IgD-negative memory B cell (primary cell): ENCODE data around the gene CYP2S1. TPM values are rescaled to one million over a fixed set of nuclear protein-coding genes. Genes with fewer than 3 reads are reported as not detected.
A peak's percentile ranks its signal among the peaks of the same experiment; 100 is the strongest.
"Not testable (repeated sequence)": the region's sequence is repeated elsewhere in the genome, so short reads cannot be mapped to it uniquely, and the experiment has no call there.

Source experiments
- H3K27ac Mint-ChIP-seq, 3 donors: one replicate each; pipeline ENCODE4 v1.8.0; 2020 to 2022; ENCODE audit warnings: mild to moderate bottlenecking in 3 of 3, mixed read lengths in 3 of 3, moderate library complexity in 1 of 3
- H3K27me3 Mint-ChIP-seq: one replicate; pipeline ENCODE4 v1.8.0; 2021; ENCODE audit warnings: mixed read lengths
- H3K36me3 Mint-ChIP-seq: one replicate; pipeline ENCODE4 v1.8.0; 2020; ENCODE audit warnings: mild to moderate bottlenecking, mixed read lengths
- H3K4me1 Mint-ChIP-seq, 3 donors: one replicate each; pipeline ENCODE4 v1.8.0; 2020 to 2022; ENCODE audit warnings: mixed read lengths in 3 of 3, mild to moderate bottlenecking in 1 of 3
- H3K4me3 Mint-ChIP-seq, 4 donors: one replicate each; pipeline ENCODE4 v1.8.0; 2020 to 2022; ENCODE audit warnings: mild to moderate bottlenecking in 4 of 4, mixed read lengths in 4 of 4, moderate library complexity in 3 of 4
- H3K9me3 Mint-ChIP-seq, 3 donors: one replicate each; pipeline ENCODE4 v1.8.0; 2020 to 2021; ENCODE audit warnings: mixed read lengths in 3 of 3, mild to moderate bottlenecking in 1 of 3
- polyA plus RNA-seq: library from polyadenylated mRNA; unstranded; fragments of 300-500 nt; fragmentation: Illumina TruSeq; gene quantifications from one replicate; pipeline ENCODE4 v1.2.3, GENCODE V29; 2021

Gene CYP2S1
- not detected for polyA plus RNA-seq

GRCh38 chr19:41192574-41193429, at the start of gene CYP2S1:
Gene CYP2S1, plus strand, starts transcription at chr19:41193219. Its CDS starts 46 bp downstream, at chr19:41193265.
- Mint-ChIP-seq H3K9me3 (no peaks in the 10 kb centered on the region), H3K36me3 (peaks cover 5% of the 10 kb centered on the region), H3K4me3 (peak within 1 kb of the TSS in 2 of 4 donors; percentile 32 to 41), H3K27me3 (peaks cover 35% of the 10 kb centered on the region), H3K27ac (no peak within 1 kb of the TSS), H3K4me1 (peaks cover 0 to 8% (median 2%) of the 10 kb centered on the region in 3 donors)

GRCh38 chr19:41144403-41144802, 48.6 kb upstream of the CYP2S1 start:
- H3K27ac Mint-ChIP-seq = no peak overlapping the region
- peaks cover 6% of the 10 kb centered on the region for H3K27me3 Mint-ChIP-seq
- peaks cover 0 to 2% (median 0%) of the 10 kb centered on the region in 3 donors for H3K4me1 Mint-ChIP-seq
- H3K4me3 Mint-ChIP-seq = no peak overlapping the region
- H3K36me3 Mint-ChIP-seq = no peaks in the 10 kb centered on the region
- H3K9me3 Mint-ChIP-seq = no peaks in the 10 kb centered on the region

GRCh38 chr19:41149831-41150230, 43.2 kb upstream of the CYP2S1 start:
- H3K9me3 Mint-ChIP-seq = no peaks in the 10 kb centered on the region
- H3K36me3 Mint-ChIP-seq = no peaks in the 10 kb centered on the region
- H3K27me3 Mint-ChIP-seq = peaks cover 7% of the 10 kb centered on the region
- H3K4me3 Mint-ChIP-seq = no peak overlapping the region
- peak overlapping the region in 1 of 3 donors; percentile 27 for H3K27ac Mint-ChIP-seq
- H3K4me1 Mint-ChIP-seq = no peaks in the 10 kb centered on the region

GRCh38 chr19:41150986-41151385, 42.0 kb upstream of the CYP2S1 start:
- not testable (repeated sequence) for H3K9me3 Mint-ChIP-seq, H3K4me1 Mint-ChIP-seq, H3K27me3 Mint-ChIP-seq, H3K27ac Mint-ChIP-seq, H3K36me3 Mint-ChIP-seq, H3K4me3 Mint-ChIP-seq

GRCh38 chr19:41154060-41154459, 39.0 kb upstream of the CYP2S1 start:
- Mint-ChIP-seq H3K4me1 (no peaks in the 10 kb centered on the region), H3K36me3 (peaks cover 3% of the 10 kb centered on the region), H3K4me3 (no peak overlapping the region), H3K27ac (no peak overlapping the region), H3K27me3 (peaks cover 9% of the 10 kb centered on the region), H3K9me3 (peaks cover 0 to 4% (median 2%) of the 10 kb centered on the region in 3 donors)

GRCh38 chr19:41156207-41156606, 36.8 kb upstream of the CYP2S1 start:
- Mint-ChIP-seq H3K27me3 (peaks cover 6% of the 10 kb centered on the region), H3K4me3 (no peak overlapping the region), H3K36me3 (peaks cover 3% of the 10 kb centered on the region), H3K9me3 (peaks cover 0 to 4% (median 2%) of the 10 kb centered on the region in 3 donors), H3K27ac (no peak overlapping the region), H3K4me1 (no peaks in the 10 kb centered on the region)

- Mint-ChIP-seq H3K4me3 (no peak overlapping the region), H3K9me3 (peaks cover 0 to 4% (median 2%) of the 10 kb centered on the region in 3 donors), H3K27ac (no peak overlapping the region), H3K36me3 (peaks cover 3% of the 10 kb centered on the region), H3K4me1 (no peaks in the 10 kb centered on the region), H3K27me3 (peaks cover 6% of the 10 kb centered on the region)
These were observed 33.1 kb upstream of the CYP2S1 start for GRCh38 chr19:41159881-41160280.

GRCh38 chr19:41161903-41162302, 31.1 kb upstream of the CYP2S1 start:
- Mint-ChIP-seq H3K9me3 (no peaks in the 10 kb centered on the region), H3K4me3 (no peak overlapping the region), H3K4me1 (no peaks in the 10 kb centered on the region), H3K27ac (no peak overlapping the region), H3K36me3 (peaks cover 2% of the 10 kb centered on the region), H3K27me3 (peaks cover 6% of the 10 kb centered on the region)

- H3K36me3 Mint-ChIP-seq = peaks cover 3% of the 10 kb centered on the region
- H3K9me3 Mint-ChIP-seq = no peaks in the 10 kb centered on the region
- H3K4me3 Mint-ChIP-seq = no peak overlapping the region
- no peaks in the 10 kb centered on the region for H3K27me3 Mint-ChIP-seq
- H3K27ac Mint-ChIP-seq = no peak overlapping the region
- no peaks in the 10 kb centered on the region for H3K4me1 Mint-ChIP-seq
These were observed 25.8 kb upstream of the CYP2S1 start for GRCh38 chr19:41166944-41167804.

GRCh38 chr19:41172297-41173164, 20.5 kb upstream of the CYP2S1 start:
- no peak overlapping the region for H3K27ac Mint-ChIP-seq
- no peaks in the 10 kb centered on the region for H3K9me3 Mint-ChIP-seq
- H3K27me3 Mint-ChIP-seq = peaks cover 1% of the 10 kb centered on the region
- peaks cover 3% of the 10 kb centered on the region for H3K36me3 Mint-ChIP-seq
- peaks cover 5 to 8% (median 6%) of the 10 kb centered on the region in 3 donors for H3K4me1 Mint-ChIP-seq
- no peak overlapping the region for H3K4me3 Mint-ChIP-seq

- H3K4me3 Mint-ChIP-seq = no peak overlapping the region
These were observed 18.6 kb upstream of the CYP2S1 start for GRCh38 chr19:41174297-41174928.

GRCh38 chr19:41175801-41176777, 16.9 kb upstream of the CYP2S1 start:
- Mint-ChIP-seq H3K4me3 (no peak overlapping the region), H3K27ac (peak overlapping the region in 1 of 3 donors; percentile 53), H3K27me3 (peaks cover 1% of the 10 kb centered on the region), H3K4me1 (peaks cover 5 to 8% (median 6%) of the 10 kb centered on the region in 3 donors), H3K36me3 (no peaks in the 10 kb centered on the region), H3K9me3 (no peaks in the 10 kb centered on the region)

More at GRCh38 chr19:41174297-41174928, 18.6 kb upstream of the CYP2S1 start:
- Mint-ChIP-seq H3K4me1 (peaks cover 5 to 8% (median 6%) of the 10 kb centered on the region in 3 donors), H3K36me3 (no peaks in the 10 kb centered on the region), H3K27me3 (peaks cover 1% of the 10 kb centered on the region), H3K27ac (no peak overlapping the region), H3K9me3 (no peaks in the 10 kb centered on the region)

- H3K4me1 Mint-ChIP-seq, H3K4me3 Mint-ChIP-seq, H3K27ac Mint-ChIP-seq, H3K27me3 Mint-ChIP-seq, H3K9me3 Mint-ChIP-seq, H3K36me3 Mint-ChIP-seq: not testable (repeated sequence)
These were observed 12.8 kb upstream of the CYP2S1 start for GRCh38 chr19:41180173-41180572.
